HAP-1 (cell line): ENCODE measurements around the gene PRKACA.
A peak's percentile ranks its signal among the peaks of the same experiment; 100 is the strongest.

Source experiments
- DNase-seq, 2 experiments: peaks; one replicate each; pipeline ENCODE4 v3.0.0-alpha.2; 2016 to 2020; ENCODE audit warnings: low spot score in 2 of 2
- H3K27me3 ChIP-seq: fragments of 250-450 bp; sonication (Bioruptor Pico); 2 replicates; pipeline ENCODE4 v1.5.1; 2020; ENCODE audit warnings: low read depth, mild to moderate bottlenecking, moderate library complexity
- H3K36me3 ChIP-seq: fragments of 250-450 bp; sonication (Bioruptor Pico); replicated peaks from 2 replicates; pipeline ENCODE4 v1.5.1; 2020; ENCODE audit warnings: mild to moderate bottlenecking
- H3K4me1 ChIP-seq: fragments of 250-450 bp; sonication (Bioruptor Pico); 2 replicates; pipeline ENCODE4 v1.5.1; 2020; ENCODE audit warnings: mild to moderate bottlenecking
- H3K4me3 ChIP-seq: fragments of 250-450 bp; sonication (Bioruptor Pico); 2 replicates; pipeline ENCODE4 v1.5.1; 2020; ENCODE audit warnings: mild to moderate bottlenecking, moderate library complexity
- H3K9me3 ChIP-seq: fragments of 250-450 bp; sonication (Bioruptor Pico); 2 replicates; pipeline ENCODE4 v1.5.1; 2020; ENCODE audit warnings: mild to moderate bottlenecking, moderate library complexity
- in situ Hi-C: fragments of 300-500 bp; cut with MboI; formaldehyde crosslinking; loops from 3 replicates; pipeline ENCODE4 v1.14.3; 2020; ENCODE audit warnings: low sequenced_read_pairs, inconsistent platforms, mixed read lengths

PRKACA gene

GRCh38 chr19:14139944-14140343 is 22.4 kb upstream of the PRKACA start:
- Histone ChIP-seq H3K4me1 (peaks cover 21% of the 10 kb centered on the region), H3K36me3 (no peaks in the 10 kb centered on the region), H3K9me3 (no peaks in the 10 kb centered on the region), H3K4me3 (no peak overlapping the region), H3K27me3 (no peaks in the 10 kb centered on the region)
- in situ Hi-C loops, result no loop called here
- DNase-seq, result peak; percentile 89 to 94

- DNase-seq, result no peak
- in situ Hi-C loops, result no loop called here
- H3K4me3 ChIP-seq, result no peak overlapping the region
These were observed 21.2 kb upstream of the PRKACA start for GRCh38 chr19:14138576-14139265.

GRCh38 chr19:14136509-14137281 is 19.1 kb upstream of the PRKACA start, which contains the start of gene ASF1B:
ASF1B (minus strand) TSS chr19:14136589; CDS start chr19:14136456, 133 bp downstream.
- in situ Hi-C loops, result no loop called here
- peaks cover 17% of the 10 kb centered on the region for H3K36me3 ChIP-seq
- H3K27me3 ChIP-seq, result no peaks in the 10 kb centered on the region
- DNase-seq, result peak; percentile 99
- H3K9me3 ChIP-seq, result no peaks in the 10 kb centered on the region
- H3K4me1 ChIP-seq, result peaks cover 26% of the 10 kb centered on the region
- peak within 1 kb of the TSS; percentile 75 for H3K4me3 ChIP-seq

More at GRCh38 chr19:14138576-14139265, 21.2 kb upstream of the PRKACA start:
- Histone ChIP-seq H3K9me3 (no peaks in the 10 kb centered on the region), H3K36me3 (peaks cover 4% of the 10 kb centered on the region; the same call in 1 of the 2 replicates), H3K4me1 (peaks cover 26% of the 10 kb centered on the region), H3K27me3 (no peaks in the 10 kb centered on the region)

- in situ Hi-C loops, result no loop called here
- Histone ChIP-seq H3K36me3 (peaks cover 17% of the 10 kb centered on the region), H3K4me1 (peaks cover 26% of the 10 kb centered on the region), H3K4me3 (peak overlapping the region; percentile 75), H3K9me3 (no peaks in the 10 kb centered on the region), H3K27me3 (no peaks in the 10 kb centered on the region)
- no peak for DNase-seq
These were observed 18.5 kb upstream of the PRKACA start for GRCh38 chr19:14135985-14136508.

- Histone ChIP-seq H3K36me3 (peaks cover 17% of the 10 kb centered on the region), H3K4me3 (peak overlapping the region; percentile 75), H3K9me3 (no peaks in the 10 kb centered on the region), H3K27me3 (no peaks in the 10 kb centered on the region), H3K4me1 (peaks cover 26% of the 10 kb centered on the region)
- DNase-seq, result no peak
- in situ Hi-C loops, result no loop called here
These were observed 17.8 kb upstream of the PRKACA start for GRCh38 chr19:14135355-14135754.

GRCh38 chr19:14127929-14128509 is 10.5 kb upstream of the PRKACA start:
- in situ Hi-C loops, result no loop called here
- Histone ChIP-seq H3K4me3 (no peak overlapping the region), H3K4me1 (no peaks in the 10 kb centered on the region), H3K27me3 (no peaks in the 10 kb centered on the region), H3K36me3 (peaks cover 43% of the 10 kb centered on the region), H3K9me3 (no peaks in the 10 kb centered on the region)
- no peak for DNase-seq

GRCh38 chr19:14127176-14127575 is 9.6 kb upstream of the PRKACA start:
- Histone ChIP-seq H3K36me3 (peaks cover 38% of the 10 kb centered on the region), H3K4me1 (no peaks in the 10 kb centered on the region), H3K27me3 (no peaks in the 10 kb centered on the region), H3K9me3 (no peaks in the 10 kb centered on the region), H3K4me3 (no peak overlapping the region)
- no peak for DNase-seq
- in situ Hi-C loops, result no loop called here

GRCh38 chr19:14122924-14123323 is 5.4 kb upstream of the PRKACA start:
- H3K4me1 ChIP-seq, result peaks cover 5% of the 10 kb centered on the region; the same call in 1 of the 2 replicates
- in situ Hi-C loops, result no loop called here
- no peaks in the 10 kb centered on the region for H3K27me3 ChIP-seq
- H3K36me3 ChIP-seq, result peaks cover 48% of the 10 kb centered on the region
- no peak overlapping the region for H3K4me3 ChIP-seq
- no peak for DNase-seq
- no peaks in the 10 kb centered on the region for H3K9me3 ChIP-seq

GRCh38 chr19:14120497-14120780 is 2.9 kb upstream of the PRKACA start:
- Histone ChIP-seq H3K4me1 (peaks cover 12% of the 10 kb centered on the region), H3K4me3 (no peak overlapping the region), H3K9me3 (no peaks in the 10 kb centered on the region), H3K36me3 (peaks cover 40% of the 10 kb centered on the region), H3K27me3 (no peaks in the 10 kb centered on the region)
- in situ Hi-C loops, result no loop called here
- DNase-seq, result no peak

GRCh38 chr19:14119644-14120496 is 2.3 kb upstream of the PRKACA start:
- Histone ChIP-seq H3K27me3 (no peaks in the 10 kb centered on the region), H3K9me3 (no peaks in the 10 kb centered on the region), H3K4me3 (no peak overlapping the region), H3K4me1 (peaks cover 12% of the 10 kb centered on the region), H3K36me3 (peaks cover 34% of the 10 kb centered on the region)
- in situ Hi-C loops, result no loop called here
- no peak for DNase-seq

- in situ Hi-C loops, result no loop called here
- H3K4me3 ChIP-seq, result no peak overlapping the region
- H3K36me3 ChIP-seq, result peaks cover 27% of the 10 kb centered on the region
These were observed 1.6 kb upstream of the PRKACA start for GRCh38 chr19:14119146-14119545.

GRCh38 chr19:14118165-14119051 is 846 bp upstream of the PRKACA start:
- in situ Hi-C loops, result no loop called here
- H3K4me1 ChIP-seq, result peaks cover 12% of the 10 kb centered on the region
- no peak for DNase-seq
- H3K27me3 ChIP-seq, result no peaks in the 10 kb centered on the region
- H3K4me3 ChIP-seq, result peak overlapping the region; percentile 32
- no peaks in the 10 kb centered on the region for H3K9me3 ChIP-seq
- H3K36me3 ChIP-seq, result peaks cover 23% of the 10 kb centered on the region

More at GRCh38 chr19:14119146-14119545, 1.6 kb upstream of the PRKACA start:
- H3K27me3 ChIP-seq, result no peaks in the 10 kb centered on the region
- DNase-seq, result no peak
- H3K4me1 ChIP-seq, result peaks cover 12% of the 10 kb centered on the region
- no peaks in the 10 kb centered on the region for H3K9me3 ChIP-seq
